ENCODE measurements around the gene HOXA5.
A peak's percentile ranks its signal among the peaks of the same experiment; 100 is the strongest.

Gene HOXA5

DNA sequence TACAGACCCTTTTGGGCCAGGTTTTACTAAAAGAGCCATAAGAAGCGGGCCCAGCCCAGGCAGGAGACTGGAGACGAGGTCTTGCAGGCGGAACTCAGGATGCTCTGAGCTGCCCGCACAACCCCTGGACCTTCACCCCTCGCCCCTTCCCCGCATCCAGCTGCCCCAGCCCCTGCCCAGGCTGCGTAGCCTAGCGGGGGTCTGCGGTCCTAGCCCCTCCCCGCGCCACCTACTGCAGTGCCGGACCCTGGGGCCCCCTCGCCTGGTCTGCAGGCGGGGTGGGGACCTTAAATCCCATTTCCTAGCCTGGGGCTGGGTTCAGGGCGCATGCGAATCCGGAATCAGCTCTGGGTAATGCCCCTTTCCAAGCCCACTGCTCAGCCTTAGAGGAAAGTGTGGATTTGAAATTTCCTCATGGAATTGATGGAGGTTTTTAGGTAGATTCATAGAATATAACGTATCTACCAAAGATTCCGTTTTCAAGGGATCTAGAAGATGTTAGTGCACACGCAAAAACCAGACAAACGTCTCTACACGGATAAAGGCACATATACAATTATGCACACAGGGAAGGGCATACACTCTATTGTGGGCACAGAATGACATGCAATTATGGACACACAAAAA is 9.4 kb upstream of the HOXA5 start:
- Histone ChIP-seq H3K9ac (ENCODE audit: low read depth, low read length) (no peak overlapping the region), H3K4me1 (ENCODE audit: control insufficient read depth, insufficient read depth, low read length) (no peaks in the 10 kb centered on the region), H3K27me3 (ENCODE audit: control insufficient read depth, insufficient read depth, low read length) (peaks cover 99% of the 10 kb centered on the region), H3K36me3 (ENCODE audit: control insufficient read depth, insufficient read depth, low read length) (no peaks in the 10 kb centered on the region), H3K4me3 (ENCODE audit: low read depth, low read length) (peak overlapping the region; percentile 13), H3K9me3 (ENCODE audit: control insufficient read depth, insufficient read depth, low read length) (no peaks in the 10 kb centered on the region)

DNA sequence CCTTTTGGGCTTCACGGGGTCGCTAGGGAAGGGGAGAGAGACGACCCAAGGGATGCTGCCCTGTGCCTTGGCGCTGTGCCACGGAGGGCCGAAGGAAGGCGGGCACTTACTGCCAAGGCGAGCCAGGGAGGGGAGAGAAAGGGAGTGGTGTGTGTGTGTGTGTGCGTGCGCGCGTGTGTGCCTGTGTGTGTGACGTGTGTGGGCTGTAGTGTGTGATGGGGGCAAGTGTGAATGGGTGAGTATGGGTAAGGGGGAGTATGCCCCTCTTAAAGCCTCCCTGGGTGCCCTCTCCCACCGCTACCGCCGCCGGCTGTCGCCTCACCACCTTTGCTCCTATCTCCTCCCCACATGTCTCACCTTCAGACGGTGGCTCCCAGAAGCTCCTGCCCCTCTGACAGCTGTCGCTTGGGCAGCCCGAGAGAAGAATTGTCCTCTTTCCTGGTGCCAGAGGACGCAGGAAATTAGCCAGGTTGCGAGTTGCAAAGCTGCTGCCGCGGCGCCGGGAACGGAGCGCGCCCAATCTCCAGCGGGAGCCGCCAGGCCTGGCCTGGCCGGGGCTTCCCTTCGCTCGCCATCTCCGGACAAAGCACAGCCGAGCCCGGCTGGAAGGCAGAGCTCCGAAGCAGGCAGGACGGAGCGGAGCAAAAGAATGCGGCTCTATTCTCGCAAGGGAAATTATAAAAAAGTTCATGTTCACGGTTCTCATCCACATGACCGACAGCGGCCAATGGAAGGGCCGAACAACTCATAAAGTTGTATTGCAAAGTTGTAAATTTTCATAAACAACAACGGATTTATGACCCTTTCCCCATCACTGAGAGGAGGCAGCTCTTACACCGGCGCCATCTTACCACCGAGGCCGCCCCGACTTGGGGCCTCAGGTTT is 8.7 kb upstream of the HOXA5 start, which contains the start of gene HOXA3:
Gene HOXA3, minus strand, starts transcription at position 653 of the 885 bp plus-strand sequence. CDS start 41,943 bp downstream, outside the sequence.
- Histone ChIP-seq H3K9ac (ENCODE audit: low read depth, low read length) (no peak within 1 kb of the TSS), H3K9me3 (ENCODE audit: control insufficient read depth, insufficient read depth, low read length) (no peaks in the 10 kb centered on the region), H3K4me1 (ENCODE audit: control insufficient read depth, insufficient read depth, low read length) (no peaks in the 10 kb centered on the region), H3K4me3 (ENCODE audit: low read depth, low read length) (peak within 1 kb of the TSS; percentile 37), H3K27me3 (ENCODE audit: control insufficient read depth, insufficient read depth, low read length) (peaks cover 99% of the 10 kb centered on the region), H3K36me3 (ENCODE audit: control insufficient read depth, insufficient read depth, low read length) (no peaks in the 10 kb centered on the region)

DNA sequence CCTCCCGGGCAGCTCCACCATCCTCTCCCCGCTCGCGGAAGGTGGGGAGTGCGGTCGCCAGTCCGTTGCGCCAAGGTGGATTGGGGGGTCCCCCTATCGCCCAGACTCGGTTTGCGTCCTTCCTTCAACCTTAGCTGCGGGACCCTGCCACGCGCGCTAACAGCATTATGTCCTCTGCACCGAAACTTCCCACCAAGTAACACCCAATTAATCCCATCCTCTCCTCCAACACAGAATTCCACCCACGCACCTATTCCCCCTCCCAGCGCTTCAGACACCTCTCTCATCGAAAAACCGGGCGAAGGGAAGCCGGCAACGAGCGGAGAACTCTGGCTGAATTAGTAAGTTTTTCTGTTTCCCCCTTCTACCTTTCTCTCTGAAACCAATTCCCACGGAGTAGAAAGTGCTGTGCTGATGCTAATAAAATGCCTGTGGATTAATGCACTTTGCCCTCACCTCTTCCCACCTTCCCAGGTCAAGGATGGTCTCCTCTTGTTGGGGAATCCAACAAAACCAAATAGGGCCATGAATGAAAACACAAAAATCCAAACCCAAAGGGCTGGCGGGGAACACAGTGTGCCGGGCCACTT is 8.0 kb upstream of the HOXA5 start:
- peaks cover 99% of the 10 kb centered on the region for H3K27me3 ChIP-seq (ENCODE audit: control insufficient read depth, insufficient read depth, low read length)
- no peak overlapping the region for H3K9ac ChIP-seq (ENCODE audit: low read depth, low read length)
- H3K4me1 ChIP-seq (ENCODE audit: control insufficient read depth, insufficient read depth, low read length): no peaks in the 10 kb centered on the region

DNA sequence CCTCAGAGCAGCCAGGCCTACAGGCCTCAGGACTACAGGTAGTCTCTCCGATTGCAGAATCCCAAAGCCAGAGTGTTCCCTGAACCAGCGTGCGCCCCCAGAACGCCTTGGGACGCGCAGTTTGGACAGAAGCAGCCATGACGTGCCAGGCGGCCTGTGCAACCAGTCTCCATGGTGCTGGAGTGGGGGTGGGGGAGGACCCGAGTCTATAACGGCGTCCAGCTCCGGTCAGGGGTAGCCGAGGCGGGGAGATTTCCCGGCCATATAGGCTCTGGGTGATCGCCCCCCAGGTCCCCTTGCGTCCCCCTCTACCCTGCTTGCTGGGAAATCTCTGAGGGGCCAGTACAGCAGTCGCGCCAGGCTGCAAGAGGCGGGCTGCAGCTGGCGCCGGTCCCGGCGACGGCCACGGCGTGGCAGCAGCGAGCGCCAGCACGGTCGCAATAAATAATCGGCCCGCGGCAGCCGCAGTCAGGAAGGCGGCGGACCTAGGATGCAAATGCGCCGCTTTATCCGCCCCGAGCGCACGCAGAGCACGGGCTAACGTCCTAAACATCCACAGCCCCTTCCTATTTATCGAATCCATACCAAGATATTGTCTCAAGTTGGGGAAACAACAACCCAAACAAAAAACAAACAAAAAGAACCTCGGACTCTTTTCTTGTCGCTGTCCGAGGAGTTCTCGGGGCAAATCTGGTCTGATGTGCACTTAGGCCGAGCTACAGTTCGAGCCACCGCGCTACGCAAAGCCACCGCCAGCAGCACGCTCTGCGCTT is 7.3 kb upstream of the HOXA5 start:
- peak overlapping the region; percentile 37 for H3K4me3 ChIP-seq (ENCODE audit: low read depth, low read length)
- H3K4me1 ChIP-seq (ENCODE audit: control insufficient read depth, insufficient read depth, low read length): no peaks in the 10 kb centered on the region
- peaks cover 99% of the 10 kb centered on the region for H3K27me3 ChIP-seq (ENCODE audit: control insufficient read depth, insufficient read depth, low read length)
- no peak overlapping the region for H3K9ac ChIP-seq (ENCODE audit: low read depth, low read length)
- no peaks in the 10 kb centered on the region for H3K9me3 ChIP-seq (ENCODE audit: control insufficient read depth, insufficient read depth, low read length)
- no peaks in the 10 kb centered on the region for H3K36me3 ChIP-seq (ENCODE audit: control insufficient read depth, insufficient read depth, low read length)

More for the DNA sequence above, 8.0 kb upstream of the HOXA5 start:
- Histone ChIP-seq H3K9me3 (ENCODE audit: control insufficient read depth, insufficient read depth, low read length) (no peaks in the 10 kb centered on the region), H3K36me3 (ENCODE audit: control insufficient read depth, insufficient read depth, low read length) (no peaks in the 10 kb centered on the region), H3K4me3 (ENCODE audit: low read depth, low read length) (peak overlapping the region; percentile 37)

DNA sequence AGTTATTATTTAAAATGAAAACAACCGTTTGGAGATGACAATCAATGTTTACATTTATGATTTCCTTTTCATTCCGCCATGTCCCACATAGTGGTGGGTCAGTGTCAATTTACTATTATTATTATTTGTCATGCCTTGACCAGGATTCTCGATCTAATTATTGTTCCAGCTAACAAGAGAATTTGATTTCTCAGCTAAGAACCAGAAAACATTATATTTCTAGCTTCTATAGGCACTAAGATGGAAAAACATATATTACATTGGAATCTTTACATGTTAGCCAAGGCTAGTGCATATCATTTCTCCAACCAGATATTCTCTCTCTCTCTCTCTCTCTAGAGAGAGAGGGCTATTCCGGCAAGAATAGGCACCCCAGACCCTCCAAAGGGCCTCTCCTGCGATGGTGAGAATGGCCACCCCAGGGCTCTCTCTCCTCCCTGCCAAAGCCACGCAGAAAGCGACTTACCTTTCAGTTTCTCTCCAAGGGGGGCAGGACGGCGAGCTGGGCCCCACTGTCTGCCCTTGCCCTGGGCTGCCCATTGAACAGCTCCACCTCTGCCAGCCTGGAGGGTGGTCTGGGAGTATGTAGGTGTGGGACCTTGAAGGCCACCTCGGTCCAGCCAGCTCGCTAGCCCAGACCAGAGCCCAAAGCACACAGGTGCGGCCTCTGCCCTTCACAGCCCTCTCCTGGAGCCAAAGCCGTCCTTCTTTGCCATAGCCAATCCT is 6.5 kb upstream of the HOXA5 start:
- Histone ChIP-seq H3K9me3 (ENCODE audit: control insufficient read depth, insufficient read depth, low read length) (no peaks in the 10 kb centered on the region), H3K4me1 (ENCODE audit: control insufficient read depth, insufficient read depth, low read length) (no peaks in the 10 kb centered on the region), H3K9ac (ENCODE audit: low read depth, low read length) (no peak overlapping the region), H3K27me3 (ENCODE audit: control insufficient read depth, insufficient read depth, low read length) (peaks cover 99% of the 10 kb centered on the region), H3K36me3 (ENCODE audit: control insufficient read depth, insufficient read depth, low read length) (no peaks in the 10 kb centered on the region), H3K4me3 (ENCODE audit: low read depth, low read length) (peak overlapping the region; percentile 24)

DNA sequence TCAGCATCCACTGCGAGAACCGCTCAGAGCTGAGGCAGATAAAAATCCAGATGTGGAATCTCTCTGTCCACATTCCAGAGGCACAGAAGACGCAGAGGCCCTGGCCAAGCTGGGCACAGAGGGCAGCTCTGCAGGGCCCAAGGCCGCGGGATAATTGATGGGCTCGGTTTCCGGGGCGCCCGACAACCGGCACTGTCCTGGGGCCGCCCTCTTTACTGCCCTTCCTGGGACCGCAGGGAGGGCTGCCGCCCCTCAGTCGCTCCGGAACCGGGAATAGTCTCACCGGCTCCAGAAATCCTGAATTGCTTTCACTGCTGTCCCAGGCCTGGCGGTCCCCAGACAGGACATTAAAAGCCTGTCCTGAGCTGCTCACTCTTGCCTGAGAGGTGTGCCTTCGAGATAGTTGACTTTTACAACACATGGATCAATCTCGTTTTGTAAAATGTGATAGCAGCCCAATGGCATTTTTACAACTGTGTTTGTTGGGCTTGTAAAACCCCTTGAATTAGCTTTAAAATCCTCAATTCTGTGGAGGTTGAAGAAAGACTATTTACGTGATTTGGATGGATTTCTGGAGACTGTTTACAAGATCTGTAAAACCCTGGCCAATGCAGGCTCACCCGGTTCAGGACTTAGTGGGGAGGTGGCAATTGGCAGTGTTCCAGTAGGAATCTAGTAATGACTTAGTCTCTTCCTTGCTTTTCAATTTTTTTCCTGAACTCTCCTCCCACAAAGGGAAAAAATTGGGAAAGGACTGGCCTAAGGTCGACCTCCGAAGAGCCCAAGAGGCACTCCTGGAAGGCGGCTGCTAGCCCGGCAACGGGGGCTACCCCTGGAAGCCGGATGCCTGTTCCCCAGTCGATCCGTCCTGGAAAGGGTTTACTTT is 5.5 kb upstream of the HOXA5 start:
- Histone ChIP-seq H3K4me1 (ENCODE audit: control insufficient read depth, insufficient read depth, low read length) (no peaks in the 10 kb centered on the region), H3K36me3 (ENCODE audit: control insufficient read depth, insufficient read depth, low read length) (no peaks in the 10 kb centered on the region), H3K27me3 (ENCODE audit: control insufficient read depth, insufficient read depth, low read length) (peaks cover 99% of the 10 kb centered on the region), H3K9me3 (ENCODE audit: control insufficient read depth, insufficient read depth, low read length) (no peaks in the 10 kb centered on the region), H3K9ac (ENCODE audit: low read depth, low read length) (no peak overlapping the region), H3K4me3 (ENCODE audit: low read depth, low read length) (no peak overlapping the region)

DNA sequence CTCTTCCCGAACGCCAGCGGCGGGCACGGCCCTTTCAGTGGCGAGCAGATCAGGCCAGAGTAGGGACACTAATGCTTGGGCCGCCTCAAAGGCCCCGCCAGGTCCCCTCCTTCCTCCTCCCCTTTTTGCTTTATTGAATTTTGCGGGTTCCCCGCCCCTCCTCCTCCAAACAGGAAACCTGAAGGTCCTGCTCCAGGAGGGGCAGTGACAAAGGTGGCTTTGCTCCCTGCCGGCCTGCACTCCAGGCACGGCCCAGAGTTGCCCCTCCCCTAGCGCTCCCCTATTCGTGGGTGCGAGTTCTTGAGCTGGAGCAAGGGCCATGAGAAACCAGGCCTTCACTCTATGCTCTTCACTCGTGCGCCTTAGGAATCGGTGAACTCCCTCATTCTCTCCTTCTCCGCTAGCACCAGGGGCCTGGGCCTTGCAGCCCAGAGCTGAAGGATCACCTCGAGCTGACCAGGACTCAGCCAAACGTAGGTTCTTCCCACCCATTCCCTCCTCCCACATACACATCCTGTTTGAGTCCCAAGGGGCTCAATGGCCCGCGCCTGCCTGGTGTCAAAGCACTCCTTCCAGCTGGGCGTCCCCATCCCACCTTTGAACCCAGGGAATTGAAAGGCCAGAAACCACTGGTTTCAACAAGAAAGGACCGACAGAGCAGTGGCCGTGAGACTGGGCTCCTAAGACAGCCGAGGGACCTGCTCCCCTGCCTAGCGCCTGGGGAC is 4.7 kb upstream of the HOXA5 start:
- Histone ChIP-seq H3K9me3 (ENCODE audit: control insufficient read depth, insufficient read depth, low read length) (no peaks in the 10 kb centered on the region), H3K36me3 (ENCODE audit: control insufficient read depth, insufficient read depth, low read length) (no peaks in the 10 kb centered on the region), H3K9ac (ENCODE audit: low read depth, low read length) (no peak overlapping the region), H3K4me3 (ENCODE audit: low read depth, low read length) (peak overlapping the region; percentile 2), H3K4me1 (ENCODE audit: control insufficient read depth, insufficient read depth, low read length) (no peaks in the 10 kb centered on the region), H3K27me3 (ENCODE audit: control insufficient read depth, insufficient read depth, low read length) (peaks cover 99% of the 10 kb centered on the region)

DNA sequence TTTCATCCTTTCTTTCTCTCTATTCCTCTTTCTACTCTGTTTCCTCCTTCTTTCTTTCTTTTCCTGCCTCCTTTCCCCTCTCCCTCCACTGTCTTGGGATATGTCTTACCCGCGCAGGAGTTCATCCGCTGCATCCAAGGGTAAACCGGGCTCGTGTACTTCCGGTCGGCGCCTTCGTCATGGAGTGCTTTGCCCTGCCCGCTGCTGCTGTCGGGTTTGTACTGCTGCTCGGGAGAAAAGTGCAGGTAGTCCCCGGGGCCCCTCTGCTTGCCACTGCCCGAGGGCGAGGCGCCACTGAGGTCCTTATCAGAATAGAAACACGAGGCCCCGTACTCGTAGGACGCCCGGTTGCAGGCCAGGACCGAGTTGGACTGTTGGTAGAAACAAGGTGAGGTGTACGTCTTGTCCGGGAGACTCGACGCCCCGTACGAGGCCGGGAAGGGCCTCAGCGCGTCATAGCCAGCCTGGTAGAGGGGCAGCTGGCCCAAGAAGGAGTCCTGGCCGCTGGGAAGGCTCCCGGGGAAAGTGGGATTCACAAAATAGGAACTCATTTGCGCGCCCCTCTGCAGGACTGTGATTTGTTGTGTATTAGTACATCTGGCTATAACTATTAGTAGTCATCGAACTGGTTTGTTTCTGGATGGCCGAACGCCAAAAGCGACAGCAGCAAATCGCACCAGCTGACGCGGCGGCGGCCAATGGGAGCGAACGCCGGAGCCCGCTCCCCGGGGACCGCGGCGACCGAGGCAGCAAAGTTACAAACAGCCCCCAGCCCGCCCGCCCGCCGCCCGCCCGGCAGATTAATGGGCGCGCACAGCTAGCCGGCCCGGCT is 3.9 kb upstream of the HOXA5 start, which contains the start of gene HOXA6:
Gene HOXA6, minus strand, starts transcription at position 576 of the 832 bp plus-strand sequence. Its CDS starts 25 bp downstream, at position 551.
- H3K4me1 ChIP-seq (ENCODE audit: control insufficient read depth, insufficient read depth, low read length): no peaks in the 10 kb centered on the region
- no peaks in the 10 kb centered on the region for H3K36me3 ChIP-seq (ENCODE audit: control insufficient read depth, insufficient read depth, low read length)
- no peak within 1 kb of the TSS for H3K9ac ChIP-seq (ENCODE audit: low read depth, low read length)
- peak within 1 kb of the TSS; percentile 30 for H3K4me3 ChIP-seq (ENCODE audit: low read depth, low read length)
- H3K27me3 ChIP-seq (ENCODE audit: control insufficient read depth, insufficient read depth, low read length): peaks cover 99% of the 10 kb centered on the region
- H3K9me3 ChIP-seq (ENCODE audit: control insufficient read depth, insufficient read depth, low read length): no peaks in the 10 kb centered on the region

DNA sequence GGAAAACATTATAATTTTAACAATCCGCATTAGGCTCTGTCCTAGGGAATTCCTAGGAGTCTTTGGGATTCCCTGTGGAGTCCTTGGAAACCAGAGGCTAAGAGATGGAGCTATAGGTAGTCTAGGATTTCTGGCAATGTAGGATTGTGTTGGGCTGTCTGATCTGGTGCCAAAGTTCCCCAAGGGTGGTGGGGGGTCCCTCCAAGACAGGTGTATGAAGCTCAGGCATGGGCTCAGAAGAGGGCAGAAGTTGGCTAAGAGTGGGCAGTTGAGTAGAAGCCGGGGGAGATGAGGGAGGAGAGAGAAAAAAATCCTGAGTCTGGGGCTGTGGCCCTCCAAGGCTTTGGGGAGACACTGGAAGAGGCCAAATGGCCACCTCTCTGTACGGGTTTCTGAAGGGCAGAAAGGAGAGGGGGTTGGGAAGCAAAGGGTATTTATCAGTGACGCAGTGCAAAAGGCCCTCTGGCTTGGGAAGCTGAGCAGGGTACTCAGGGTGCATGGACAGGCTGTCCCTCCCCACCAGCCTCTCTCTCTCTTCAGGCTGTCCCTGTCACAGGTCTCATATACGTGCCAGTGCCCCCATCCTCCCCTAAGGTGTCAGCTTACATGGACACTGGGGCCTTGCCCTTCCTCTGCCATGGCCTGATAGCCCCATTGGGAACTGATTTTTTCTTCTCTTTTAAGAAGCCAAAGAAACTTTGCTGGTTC is 3.2 kb upstream of the HOXA5 start:
- H3K36me3 ChIP-seq (ENCODE audit: control insufficient read depth, insufficient read depth, low read length): no peaks in the 10 kb centered on the region
- H3K4me3 ChIP-seq (ENCODE audit: low read depth, low read length): peak overlapping the region; percentile 0
- H3K9ac ChIP-seq (ENCODE audit: low read depth, low read length): no peak overlapping the region
- H3K27me3 ChIP-seq (ENCODE audit: control insufficient read depth, insufficient read depth, low read length): peaks cover 99% of the 10 kb centered on the region
- no peaks in the 10 kb centered on the region for H3K9me3 ChIP-seq (ENCODE audit: control insufficient read depth, insufficient read depth, low read length)
- H3K4me1 ChIP-seq (ENCODE audit: control insufficient read depth, insufficient read depth, low read length): no peaks in the 10 kb centered on the region

Data from iPS-15b (cell line).